CD14-positive monocyte (primary cell): Measurements from ENCODE around the gene ANTXR1. TPM values are rescaled to one million over a fixed set of nuclear protein-coding genes. Genes with fewer than 3 reads are reported as not detected.

Experiments used
- DNase-seq, 3 donors: peaks; one replicate each; pipeline ENCODE4 v3.0.0-alpha.2; 2011 to 2022
- H2AFZ ChIP-seq: 2 replicates; pipeline ENCODE4 v1.6.0; 2012; ENCODE audit warnings: mild to moderate bottlenecking, low read depth, low read length, inconsistent platforms; ENCODE audit not compliant: insufficient read depth, poor library complexity, severe bottlenecking
- H3K27ac ChIP-seq, 2 donors: 1 replicate in 1 of 2; 2 replicates in 1 of 2; pipeline ENCODE4 v1.5.1; 2012 to 2013; ENCODE audit warnings: low read length in 2 of 2, control low read depth in 1 of 2, inconsistent platforms in 1 of 2, low read depth in 1 of 2, mild to moderate bottlenecking in 1 of 2
- H3K27me3 ChIP-seq, 2 donors: one replicate each; pipeline versions ENCODE4 v1.6.0 to v1.6.1; 2011 to 2013; ENCODE audit warnings: low read length in 2 of 2; ENCODE audit not compliant: control insufficient read depth in 2 of 2, insufficient read depth in 2 of 2
- H3K36me3 ChIP-seq, 2 donors: replicated peaks in 1 of 2; 1 replicate in 1 of 2; 2 replicates in 1 of 2; pipeline versions ENCODE4 v1.5.1 to v1.6.1; 2012 to 2013; ENCODE audit warnings: low read length in 2 of 2, control low read depth in 1 of 2, inconsistent platforms in 1 of 2, mild to moderate bottlenecking in 1 of 2; ENCODE audit not compliant: insufficient read depth in 2 of 2, control insufficient read depth in 1 of 2
- H3K4me1 ChIP-seq, 2 donors: 1 replicate in 1 of 2; 2 replicates in 1 of 2; pipeline versions ENCODE4 v1.5.1 to v1.6.1; 2012 to 2013; ENCODE audit warnings: low read length in 2 of 2, control low read depth in 1 of 2, inconsistent platforms in 1 of 2, mild to moderate bottlenecking in 1 of 2, moderate library complexity in 1 of 2; ENCODE audit not compliant: insufficient read depth in 2 of 2, control insufficient read depth in 1 of 2
- H3K4me2 ChIP-seq: replicated peaks from 2 replicates; pipeline ENCODE3; 2012; ENCODE audit warnings: low read length, moderate library complexity, mild to moderate bottlenecking; ENCODE audit not compliant: poor library complexity, severe bottlenecking; ENCODE audit errors: extremely low read depth
- H3K4me3 ChIP-seq, 3 experiments: fragments of 200-600 bp in 1 of 3; sonication (generic) in 1 of 3; replicated peaks in 1 of 3; 1 replicate in 2 of 3; 2 replicates in 1 of 3; pipeline ENCODE4 v1.5.1; 2011 to 2013; ENCODE audit warnings: low read length in 3 of 3, mild to moderate bottlenecking in 3 of 3, control low read depth in 2 of 3, low read depth in 2 of 3, inconsistent platforms in 1 of 3, moderate library complexity in 1 of 3
- H3K79me2 ChIP-seq: 2 replicates; pipeline ENCODE4 v1.6.0; 2012; ENCODE audit warnings: mild to moderate bottlenecking, control low read depth, inconsistent platforms, low read length, moderate library complexity; ENCODE audit not compliant: insufficient read depth
- H3K9ac ChIP-seq: 2 replicates; pipeline ENCODE4 v1.6.0; 2017; ENCODE audit warnings: low read length, mild to moderate bottlenecking; ENCODE audit not compliant: insufficient read depth, poor library complexity, severe bottlenecking
- H3K9me3 ChIP-seq, 2 donors: replicated peaks in 1 of 2; 1 replicate in 1 of 2; 2 replicates in 1 of 2; pipeline versions ENCODE4 v1.5.1 to v1.6.1; 2012 to 2013; ENCODE audit warnings: low read length in 2 of 2, control low read depth in 1 of 2; ENCODE audit not compliant: control insufficient read depth in 1 of 2, insufficient read depth in 1 of 2
- H4K20me1 ChIP-seq: 2 replicates; pipeline ENCODE4 v1.6.0; 2012; ENCODE audit warnings: mild to moderate bottlenecking, low read length, control low read depth, moderate library complexity; ENCODE audit not compliant: insufficient read depth
- H3K27ac Mint-ChIP-seq, 7 donors: one replicate each; pipeline ENCODE4 v1.8.0; 2020; ENCODE audit warnings: mild to moderate bottlenecking in 7 of 7, mixed read lengths in 7 of 7, moderate library complexity in 6 of 7, inconsistent platforms in 2 of 7
- H3K27me3 Mint-ChIP-seq, 3 donors: one replicate each; pipeline ENCODE4 v1.8.0; 2021 to 2022; ENCODE audit warnings: low read depth in 3 of 3, mild to moderate bottlenecking in 3 of 3, mixed read lengths in 3 of 3, moderate library complexity in 3 of 3, inconsistent platforms in 1 of 3
- H3K36me3 Mint-ChIP-seq, 2 donors: one replicate each; pipeline ENCODE4 v1.8.0; 2020; ENCODE audit warnings: mixed read lengths in 2 of 2, inconsistent platforms in 1 of 2, mild to moderate bottlenecking in 1 of 2
- H3K4me1 Mint-ChIP-seq: one replicate; pipeline ENCODE4 v1.8.0; 2020; ENCODE audit warnings: mild to moderate bottlenecking, mixed read lengths
- H3K4me3 Mint-ChIP-seq, 2 donors: one replicate each; pipeline ENCODE4 v1.8.0; 2020; ENCODE audit warnings: mild to moderate bottlenecking in 2 of 2, mixed read lengths in 2 of 2, moderate library complexity in 1 of 2
- H3K9me3 Mint-ChIP-seq, 7 donors: one replicate each; pipeline ENCODE4 v1.8.0; 2020 to 2022; ENCODE audit warnings: mixed read lengths in 7 of 7, mild to moderate bottlenecking in 6 of 7, moderate library complexity in 6 of 7, inconsistent platforms in 2 of 7
- WGBS: methylation state at CpG from one replicate; pipeline ENCODE4 v1.1.5; 2013; ENCODE audit warnings: missing lambda C conversion rate; ENCODE audit not compliant: insufficient coverage; 5-methylcytosine and 5-hydroxymethylcytosine counted together
- intact Hi-C, 2 donors: fragments of 100-400 bp; cut with micrococcal nuclease; formaldehyde crosslinking; loops; one replicate each; pipeline versions ENCODE4 v1.15.0 to v1.15.1; 2023
- polyA plus RNA-seq, 3 donors: library from polyadenylated mRNA; depleted of rRNA in 1 of 3; unstranded in 2 of 3; stranded (reverse) in 1 of 3; fragments of 300-500 nt in 2 of 3; fragments of >200 nt in 1 of 3; fragmentation: Illumina TruSeq in 2 of 3; gene quantifications; 1 replicate in 2 of 3; 2 replicates in 1 of 3; pipeline ENCODE4 v1.2.3, GENCODE V29; 2012 to 2021
- TF ChIP-seq, protein P1 (sequence below): fragments of 200-600 bp; IDR thresholded peaks from one replicate; pipeline ENCODE4 v1.8.0; 2022; ENCODE audit warnings: antibody characterized with exemption, mild to moderate bottlenecking

Gene ANTXR1
- polyA plus RNA-seq, 3 donors, result not detected

GRCh38 chr2:68995916-68996315 lies 17.1 kb upstream of the ANTXR1 start:
- no peak overlapping the region for H3K9ac ChIP-seq
- DNase-seq, result no peak
- no peaks in the 10 kb centered on the region for H3K36me3 ChIP-seq
- H3K4me3 ChIP-seq, result no peak overlapping the region
- no peaks in the 10 kb centered on the region for H3K4me1 ChIP-seq
- intact Hi-C loops, result no loop called here
- no peaks in the 10 kb centered on the region for H4K20me1 ChIP-seq
- no peaks in the 10 kb centered on the region for H3K79me2 ChIP-seq
- no peak overlapping the region for H3K27ac ChIP-seq
- Mint-ChIP-seq H3K4me1 (no peaks in the 10 kb centered on the region), H3K27ac (no peak overlapping the region), H3K36me3 (no peaks in the 10 kb centered on the region), H3K4me3 (no peak overlapping the region), H3K9me3 (peaks cover 0 to 5% (median 3%) of the 10 kb centered on the region in 7 donors), H3K27me3 (peaks cover 0 to 8% (median 5%) of the 10 kb centered on the region in 3 donors)
- no peaks in the 10 kb centered on the region for H3K27me3 ChIP-seq
- no peaks in the 10 kb centered on the region for H3K9me3 ChIP-seq
- H2AFZ ChIP-seq, result no peak overlapping the region
- TF ChIP-seq, protein P1, sequence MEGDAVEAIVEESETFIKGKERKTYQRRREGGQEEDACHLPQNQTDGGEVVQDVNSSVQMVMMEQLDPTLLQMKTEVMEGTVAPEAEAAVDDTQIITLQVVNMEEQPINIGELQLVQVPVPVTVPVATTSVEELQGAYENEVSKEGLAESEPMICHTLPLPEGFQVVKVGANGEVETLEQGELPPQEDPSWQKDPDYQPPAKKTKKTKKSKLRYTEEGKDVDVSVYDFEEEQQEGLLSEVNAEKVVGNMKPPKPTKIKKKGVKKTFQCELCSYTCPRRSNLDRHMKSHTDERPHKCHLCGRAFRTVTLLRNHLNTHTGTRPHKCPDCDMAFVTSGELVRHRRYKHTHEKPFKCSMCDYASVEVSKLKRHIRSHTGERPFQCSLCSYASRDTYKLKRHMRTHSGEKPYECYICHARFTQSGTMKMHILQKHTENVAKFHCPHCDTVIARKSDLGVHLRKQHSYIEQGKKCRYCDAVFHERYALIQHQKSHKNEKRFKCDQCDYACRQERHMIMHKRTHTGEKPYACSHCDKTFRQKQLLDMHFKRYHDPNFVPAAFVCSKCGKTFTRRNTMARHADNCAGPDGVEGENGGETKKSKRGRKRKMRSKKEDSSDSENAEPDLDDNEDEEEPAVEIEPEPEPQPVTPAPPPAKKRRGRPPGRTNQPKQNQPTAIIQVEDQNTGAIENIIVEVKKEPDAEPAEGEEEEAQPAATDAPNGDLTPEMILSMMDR, result no peak
- 56% methylated on average over 2 of the region's 3 CpGs for WGBS
- H3K4me2 ChIP-seq, result no peak overlapping the region

- Histone ChIP-seq H3K9me3 (no peaks in the 10 kb centered on the region), H3K4me3 (no peak overlapping the region), H3K4me2 (no peak overlapping the region), H2AFZ (no peak overlapping the region), H3K36me3 (no peaks in the 10 kb centered on the region), H3K27ac (no peak overlapping the region), H3K9ac (no peak overlapping the region), H3K27me3 (no peaks in the 10 kb centered on the region), H3K4me1 (no peaks in the 10 kb centered on the region), H4K20me1 (no peaks in the 10 kb centered on the region), H3K79me2 (no peaks in the 10 kb centered on the region)
- Mint-ChIP-seq H3K27ac (no peak overlapping the region), H3K9me3 (peaks cover 9 to 16% (median 12%) of the 10 kb centered on the region in 7 donors), H3K4me1 (no peaks in the 10 kb centered on the region), H3K4me3 (no peak overlapping the region), H3K27me3 (peaks cover 1 to 8% (median 5%) of the 10 kb centered on the region in 3 donors), H3K36me3 (no peaks in the 10 kb centered on the region)
- TF ChIP-seq, protein P1, result no peak
- intact Hi-C loops, result no loop called here
- DNase-seq, result no peak
Observed at GRCh38 chr2:68997401-68997800, 15.6 kb upstream of the ANTXR1 start.
